ENCODE measurements around the gene HNRNPK. TPM values are rescaled to one million over a fixed set of nuclear protein-coding genes. Genes with fewer than 3 reads are reported as not detected.
"Not testable (repeated sequence)": the region's sequence is repeated elsewhere in the genome, so short reads cannot be mapped to it uniquely, and the experiment has no call there.

The HNRNPK gene
- total RNA-seq, 2 donors from 2014 or later = 273 to 345 TPM

DNA sequence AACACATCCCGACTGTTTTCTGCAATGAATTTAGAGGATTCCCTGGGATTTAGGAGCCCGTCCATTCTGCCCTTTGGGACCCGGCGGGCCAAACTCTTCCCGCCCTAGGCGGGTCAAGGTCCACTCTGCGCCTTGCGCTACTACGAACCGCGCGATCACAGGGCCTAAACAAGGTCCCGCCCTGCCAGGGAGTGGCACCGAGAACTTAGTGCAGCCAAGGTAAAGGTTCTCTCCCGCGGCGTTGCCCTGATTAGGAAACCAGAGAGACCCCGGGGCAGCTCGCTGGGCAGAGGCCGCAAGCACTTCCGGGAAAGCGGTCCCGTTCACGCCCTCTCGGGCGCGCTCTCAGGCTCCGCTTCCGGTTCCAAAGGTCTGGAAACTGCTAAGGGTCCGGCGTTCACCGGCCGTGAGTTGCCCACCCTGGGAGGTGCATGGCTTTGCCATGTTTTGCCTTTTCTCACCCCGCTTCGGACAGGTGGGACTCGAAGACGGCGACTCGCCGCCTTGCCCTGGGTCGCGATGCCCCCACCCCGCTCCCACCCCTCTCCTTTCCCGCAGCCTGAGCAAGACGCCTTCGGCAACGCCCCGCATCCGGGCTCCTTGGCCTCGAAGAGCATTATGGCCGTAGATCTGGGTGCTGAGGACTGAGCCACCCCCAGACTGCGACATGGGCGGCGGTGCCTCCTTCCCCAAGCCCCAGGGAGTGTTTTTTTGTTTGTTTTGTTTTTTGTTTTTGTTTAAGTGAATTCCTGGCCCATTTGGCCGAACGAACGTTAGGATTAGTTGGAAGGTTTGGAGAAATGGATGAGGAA is 23.4 kb downstream of the HNRNPK start:
- Histone ChIP-seq H3K36me3 (peaks cover 16% of the 10 kb centered on the region), H3K4me3 (peak overlapping the region; percentile 56 to 73), H3K4me1 (peaks cover 5 to 14% of the 10 kb centered on the region in 2 donors), H3K27me3 (no peaks in the 10 kb centered on the region), H3K27ac (peak overlapping the region; percentile 81 to 85), H3K9me3 (no peaks in the 10 kb centered on the region)
- TF ChIP-seq, protein P1, sequence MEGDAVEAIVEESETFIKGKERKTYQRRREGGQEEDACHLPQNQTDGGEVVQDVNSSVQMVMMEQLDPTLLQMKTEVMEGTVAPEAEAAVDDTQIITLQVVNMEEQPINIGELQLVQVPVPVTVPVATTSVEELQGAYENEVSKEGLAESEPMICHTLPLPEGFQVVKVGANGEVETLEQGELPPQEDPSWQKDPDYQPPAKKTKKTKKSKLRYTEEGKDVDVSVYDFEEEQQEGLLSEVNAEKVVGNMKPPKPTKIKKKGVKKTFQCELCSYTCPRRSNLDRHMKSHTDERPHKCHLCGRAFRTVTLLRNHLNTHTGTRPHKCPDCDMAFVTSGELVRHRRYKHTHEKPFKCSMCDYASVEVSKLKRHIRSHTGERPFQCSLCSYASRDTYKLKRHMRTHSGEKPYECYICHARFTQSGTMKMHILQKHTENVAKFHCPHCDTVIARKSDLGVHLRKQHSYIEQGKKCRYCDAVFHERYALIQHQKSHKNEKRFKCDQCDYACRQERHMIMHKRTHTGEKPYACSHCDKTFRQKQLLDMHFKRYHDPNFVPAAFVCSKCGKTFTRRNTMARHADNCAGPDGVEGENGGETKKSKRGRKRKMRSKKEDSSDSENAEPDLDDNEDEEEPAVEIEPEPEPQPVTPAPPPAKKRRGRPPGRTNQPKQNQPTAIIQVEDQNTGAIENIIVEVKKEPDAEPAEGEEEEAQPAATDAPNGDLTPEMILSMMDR (IDR thresholded peaks at IDR 0.05) = peak in 1 of 2 donors; percentile 22
- DNase-seq (ENCODE audit: low spot score) = peak; percentile 81

DNA sequence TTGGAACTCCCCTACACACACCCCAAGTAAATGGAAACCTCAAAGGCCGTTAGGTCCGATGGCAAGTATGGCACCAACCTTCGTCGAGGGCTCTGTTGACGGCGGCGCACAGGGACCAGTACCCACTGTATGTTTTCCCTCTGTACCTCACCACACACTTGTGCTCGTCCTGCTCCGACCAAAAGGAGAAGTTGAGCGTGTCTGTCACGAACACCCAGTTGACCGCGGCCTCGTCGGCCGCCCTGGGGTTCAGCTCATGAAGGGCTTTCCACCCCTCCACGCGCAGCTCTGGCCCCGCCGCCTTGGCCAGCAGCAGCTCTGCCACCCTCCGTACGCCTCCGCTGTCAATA is 24.0 kb downstream of the HNRNPK start:
- Histone ChIP-seq H3K4me3 (peak overlapping the region; percentile 56 to 73), H3K27ac (peak overlapping the region; percentile 81 to 85), H3K9me3 (no peaks in the 10 kb centered on the region), H3K4me1 (peaks cover 5 to 14% of the 10 kb centered on the region in 2 donors), H3K36me3 (peaks cover 16% of the 10 kb centered on the region), H3K27me3 (no peaks in the 10 kb centered on the region)
- DNase-seq (ENCODE audit: low spot score) = no peak
- TF ChIP-seq, protein P1 (IDR thresholded peaks at IDR 0.05) = no peak

DNA sequence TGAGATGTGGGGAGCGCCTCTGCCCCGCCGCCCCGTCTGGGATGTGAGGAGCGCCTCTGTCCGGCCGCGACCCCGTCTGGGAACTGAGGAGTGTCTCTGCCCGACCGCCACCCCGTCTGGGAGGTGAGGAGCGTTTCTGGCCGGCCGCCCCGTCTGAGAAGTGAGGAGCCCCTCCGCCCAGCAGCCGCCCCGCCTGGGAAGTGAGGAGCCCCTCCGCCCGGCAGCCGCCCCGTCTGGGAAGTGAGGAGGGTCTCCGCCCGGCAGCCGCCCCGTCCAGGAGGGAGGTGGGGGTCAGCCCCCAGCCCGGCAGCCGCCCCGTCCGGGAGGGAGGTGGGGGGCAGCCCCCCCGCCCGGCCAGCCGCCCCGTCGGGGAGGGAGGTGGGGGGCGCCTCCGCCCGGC is 31.9 kb downstream of the HNRNPK start:
- peaks cover 16% of the 10 kb centered on the region for H3K36me3 ChIP-seq
- not testable (repeated sequence) for DNase-seq (ENCODE audit: low spot score); H3K9me3 ChIP-seq; H3K4me3 ChIP-seq; H3K27me3 ChIP-seq; H3K27ac ChIP-seq; H3K4me1 ChIP-seq

DNA sequence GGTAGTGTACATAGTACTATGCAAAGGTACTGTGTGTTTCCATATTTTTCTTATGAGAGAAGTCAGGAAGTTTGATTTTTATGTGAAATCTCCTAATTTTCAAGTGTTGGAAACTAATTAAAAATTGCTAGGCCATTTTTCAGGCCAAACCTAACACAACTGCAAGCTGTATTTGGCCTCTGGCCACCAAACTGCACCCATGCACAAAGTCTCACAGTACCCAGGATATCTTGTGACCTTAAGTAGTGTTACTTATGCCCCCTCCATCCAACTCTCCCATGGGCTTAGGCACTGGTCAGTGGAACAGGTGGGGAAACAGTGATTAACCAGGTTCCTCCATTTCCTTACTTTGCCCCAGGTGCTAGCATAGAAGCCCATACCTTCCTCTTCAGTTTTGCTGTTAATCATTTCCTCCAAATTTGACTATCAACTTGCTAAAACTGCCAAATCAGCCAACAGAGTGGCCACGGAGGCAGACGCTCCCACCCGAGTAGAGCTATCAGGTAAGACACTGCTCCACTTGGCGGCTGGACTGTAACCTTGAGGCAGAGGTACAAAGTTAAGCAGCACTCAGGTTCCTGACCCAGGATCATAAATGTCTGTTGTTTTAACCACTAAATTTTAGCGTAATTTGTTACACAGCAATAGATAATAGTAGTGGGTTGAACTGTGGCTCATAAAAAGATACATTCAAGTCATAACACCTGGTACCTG is 39.3 kb downstream of the HNRNPK start:
- DNase-seq (ENCODE audit: low spot score) = no peak
- Histone ChIP-seq H3K27me3 (no peaks in the 10 kb centered on the region), H3K4me1 (no peaks in the 10 kb centered on the region), H3K4me3 (no peak overlapping the region), H3K9me3 (no peaks in the 10 kb centered on the region), H3K27ac (no peak overlapping the region), H3K36me3 (peaks cover 40% of the 10 kb centered on the region)
- TF ChIP-seq, protein P1 (IDR thresholded peaks at IDR 0.05) = no peak

DNA sequence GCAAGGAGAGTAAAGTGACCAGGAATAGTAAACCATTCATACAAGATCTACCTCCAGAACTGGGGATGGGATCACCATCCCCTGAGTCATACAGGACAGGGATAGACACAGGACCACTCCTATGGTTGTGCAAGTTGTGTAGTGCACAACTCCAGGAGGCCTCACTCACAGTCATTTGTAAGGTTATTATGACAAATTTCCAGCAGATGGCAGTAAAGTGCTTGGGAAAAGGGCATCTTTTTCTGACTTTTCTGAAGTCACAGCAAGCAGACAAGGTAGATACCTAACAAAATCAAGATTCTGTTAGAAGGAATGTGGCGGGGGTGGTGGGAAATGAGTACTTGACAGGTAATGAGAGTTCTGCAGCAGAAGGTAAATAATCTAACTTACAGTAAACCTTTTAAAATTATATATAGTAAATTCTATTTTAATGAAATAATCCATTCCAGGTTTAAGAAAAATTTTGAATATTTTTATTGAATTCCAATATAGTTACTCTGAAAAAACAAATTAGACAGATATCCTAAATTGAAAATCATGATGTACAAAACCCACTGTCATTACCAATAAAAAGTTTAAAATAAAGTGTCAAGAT is 42.1 kb downstream of the HNRNPK start:
- H3K4me1 ChIP-seq = peaks cover 0 to 8% of the 10 kb centered on the region in 2 donors
- DNase-seq (ENCODE audit: low spot score) = no peak
- H3K27ac ChIP-seq = no peak overlapping the region
- H3K27me3 ChIP-seq = no peaks in the 10 kb centered on the region
- H3K4me3 ChIP-seq = no peak overlapping the region
- no peaks in the 10 kb centered on the region for H3K9me3 ChIP-seq
- H3K36me3 ChIP-seq = peaks cover 30% of the 10 kb centered on the region
- TF ChIP-seq, protein P1 (IDR thresholded peaks at IDR 0.05) = peak; percentile 63 to 76

DNA sequence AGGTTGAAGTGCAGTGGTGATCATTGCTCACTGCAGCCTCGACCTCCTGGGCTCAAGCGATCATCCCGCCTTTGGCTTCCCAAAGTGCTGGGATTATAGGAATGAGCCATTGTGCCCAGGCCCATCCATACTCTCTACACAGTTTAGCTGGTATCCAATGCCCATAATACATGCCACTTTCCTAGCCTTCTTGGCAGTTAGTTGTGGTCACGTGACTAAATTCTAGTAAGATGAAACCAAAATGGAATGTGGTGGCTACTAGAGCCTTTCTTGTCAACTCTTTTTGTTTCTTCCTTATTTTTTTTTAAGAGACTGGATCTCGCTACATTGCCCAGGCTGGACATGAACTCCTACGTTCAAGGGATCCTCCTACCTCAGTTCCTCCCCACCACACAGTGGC is 43.5 kb downstream of the HNRNPK start:
- Histone ChIP-seq H3K4me1 (peaks cover 0 to 8% of the 10 kb centered on the region in 2 donors), H3K4me3 (no peak overlapping the region), H3K36me3 (peaks cover 23% of the 10 kb centered on the region), H3K9me3 (no peaks in the 10 kb centered on the region), H3K27me3 (no peaks in the 10 kb centered on the region), H3K27ac (no peak overlapping the region)
- DNase-seq (ENCODE audit: low spot score) = no peak
- TF ChIP-seq, protein P1 (IDR thresholded peaks at IDR 0.05) = no peak
